HG02973 (cell line): ENCODE measurements around the gene CPXM2.

Experiments
- ATAC-seq: cut with Tn5 transposase; IDR thresholded peaks from one replicate; pipeline ENCODE4 v1.9.1; 2021; ENCODE audit warnings: moderate library complexity; ENCODE audit not compliant: unreplicated experiment

Gene CPXM2

DNA sequence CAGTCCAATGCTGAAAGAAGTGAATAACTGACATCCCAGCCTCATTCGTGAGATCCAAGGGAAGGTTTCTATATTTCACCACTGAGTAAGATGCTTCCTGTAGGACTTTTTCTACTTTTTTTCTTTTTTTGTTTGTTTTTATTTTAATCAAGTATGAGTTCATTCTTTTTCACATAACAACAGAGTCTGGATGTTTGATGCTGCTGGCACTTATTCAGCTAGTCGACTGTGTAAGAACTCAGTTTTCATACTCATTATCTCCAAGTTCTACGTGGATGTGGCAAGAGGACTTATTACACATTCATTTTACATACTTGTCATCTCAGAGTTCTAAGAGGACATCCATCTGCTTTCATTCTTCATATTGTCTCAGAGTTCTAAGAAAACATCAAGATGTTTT is 86.9 kb downstream of the CPXM2 start:
- no peak for ATAC-seq

DNA sequence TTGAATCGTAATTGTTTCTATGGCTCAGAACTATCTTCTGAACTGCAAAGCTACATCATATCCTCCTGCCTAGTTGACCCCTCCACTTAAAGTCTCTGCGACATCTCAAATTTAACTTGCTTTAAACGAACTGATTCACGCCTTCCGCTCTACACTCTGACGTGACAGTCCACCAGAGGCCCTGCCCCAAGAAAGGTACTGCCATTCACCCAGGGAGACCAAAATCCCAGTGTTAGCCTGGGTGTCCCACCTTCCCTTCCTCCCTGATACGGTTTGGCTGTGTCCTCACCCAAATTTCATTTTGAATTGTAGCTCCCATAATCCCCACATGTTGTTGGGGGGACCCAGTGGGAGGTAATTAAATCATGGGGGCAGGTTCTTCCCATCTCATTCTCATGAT is 90.8 kb downstream of the CPXM2 start:
- no peak for ATAC-seq

- ATAC-seq, result no peak
These were observed 91.3 kb downstream of the CPXM2 start for GRCh38 chr10:123800289-123800688.

DNA sequence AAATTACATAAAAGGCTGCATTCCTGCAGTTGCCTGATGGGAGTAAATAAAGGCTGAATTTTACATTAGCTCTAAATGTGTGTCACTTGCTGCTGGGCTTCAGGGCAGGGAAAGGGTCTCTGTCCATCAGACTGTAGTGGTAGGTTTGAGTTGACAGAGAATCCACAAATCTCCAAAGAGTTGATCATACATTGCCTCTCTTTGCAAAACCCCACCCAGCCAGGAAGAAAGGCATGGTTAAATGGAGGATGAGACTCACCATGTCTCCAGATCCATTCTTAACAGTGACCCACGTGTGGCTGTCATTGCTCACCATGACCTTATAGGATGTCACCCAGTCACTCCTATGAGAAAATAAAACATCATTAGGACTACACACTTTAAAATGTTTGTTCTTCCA is 92.8 kb downstream of the CPXM2 start:
- ATAC-seq, result no peak

- ATAC-seq, result no peak
These were observed 93.8 kb downstream of the CPXM2 start for GRCh38 chr10:123797813-123798212.

DNA sequence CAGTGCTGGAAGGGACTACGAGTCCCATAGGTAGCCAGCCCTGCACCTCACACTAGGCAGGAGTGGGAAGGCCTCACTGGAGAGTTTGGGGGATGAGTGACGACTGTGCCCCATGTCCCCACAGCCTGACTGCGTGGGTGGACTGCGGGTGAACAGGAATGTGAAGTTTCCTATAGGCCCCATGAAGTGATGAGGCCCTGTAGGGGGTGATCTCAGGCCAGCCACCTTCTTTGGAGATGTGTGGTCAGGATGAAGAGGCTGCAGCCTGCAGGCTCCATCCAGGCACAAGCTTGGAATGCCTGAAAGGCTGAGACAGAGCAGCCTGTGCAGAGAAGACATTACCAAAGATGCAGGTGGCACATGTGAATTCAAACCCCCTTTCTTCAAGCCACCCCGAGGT is 94.9 kb downstream of the CPXM2 start:
- ATAC-seq, result no peak

DNA sequence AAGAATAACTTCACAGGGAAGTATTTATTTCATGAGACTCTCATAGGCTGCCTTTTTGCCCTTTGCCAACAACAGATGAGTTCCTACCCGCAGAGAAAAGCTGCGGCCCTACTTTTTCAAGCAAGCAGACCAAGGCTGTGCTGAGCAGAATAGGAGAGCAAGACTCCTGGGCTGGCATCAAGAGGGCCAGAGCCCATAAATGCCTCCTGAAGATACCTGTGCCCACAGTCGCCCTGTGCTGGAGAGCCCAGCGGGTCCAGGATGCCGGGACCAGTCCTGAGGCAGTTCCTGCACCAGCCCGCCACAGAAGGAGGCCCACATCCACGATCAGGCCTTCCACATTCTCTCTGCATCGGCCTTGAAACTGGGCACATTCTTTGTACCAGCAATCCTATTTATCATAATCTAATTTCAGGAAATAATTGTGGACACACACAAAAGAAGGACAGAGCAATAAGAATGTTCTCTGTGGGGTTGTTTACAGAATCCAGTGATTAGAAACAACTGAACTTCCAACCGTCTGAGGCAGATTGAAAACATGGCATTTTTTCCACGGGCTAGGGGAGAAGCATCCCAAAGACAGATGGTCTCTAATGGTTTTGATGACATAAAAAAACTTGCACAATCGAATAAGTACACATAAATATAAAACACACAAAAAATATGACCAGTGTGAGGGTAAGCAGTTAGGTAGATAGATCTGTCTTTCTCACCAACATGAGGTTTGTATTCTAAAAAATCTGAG is 95.6 kb downstream of the CPXM2 start:
- ATAC-seq, result no peak

- no peak for ATAC-seq
These were observed 96.3 kb downstream of the CPXM2 start for GRCh38 chr10:123795196-123795780.

GRCh38 chr10:123792248-123792978 is 99.2 kb downstream of the CPXM2 start:
- no peak for ATAC-seq

DNA sequence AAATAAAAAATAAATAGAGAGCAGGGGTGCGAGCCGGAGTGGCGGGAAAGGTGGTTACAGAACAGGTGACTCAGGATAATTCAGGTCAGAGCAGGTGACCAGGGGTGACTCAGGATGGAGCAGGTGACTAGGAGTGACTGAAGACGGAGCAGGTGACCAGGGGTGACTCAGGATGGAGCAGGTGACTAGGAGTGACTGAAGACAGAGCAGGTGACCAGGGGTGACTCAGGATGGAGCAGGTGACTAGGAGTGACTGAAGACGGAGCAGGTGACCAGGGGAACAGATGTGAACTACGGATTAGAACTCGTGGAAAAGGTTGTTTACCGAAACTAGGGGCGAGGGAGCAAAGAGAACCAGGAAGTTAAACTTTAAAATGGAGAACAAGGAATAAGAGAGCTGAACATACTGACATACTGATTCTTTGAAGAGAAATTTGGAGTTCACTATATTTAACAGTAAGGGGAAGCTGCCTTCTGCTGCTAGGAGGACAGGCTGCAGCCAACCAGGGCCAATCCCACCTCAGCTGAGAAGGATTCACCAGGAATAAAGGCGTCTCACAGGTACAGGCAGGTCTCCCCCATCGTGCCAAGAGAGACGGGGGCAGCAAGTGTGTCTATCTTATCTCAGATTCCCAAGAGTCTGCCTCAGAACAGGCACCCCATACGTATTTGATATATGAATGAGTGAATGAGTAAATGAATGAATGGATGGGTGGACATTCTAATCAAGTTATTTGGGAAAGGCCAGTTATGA is 101.3 kb downstream of the CPXM2 start:
- ATAC-seq, result no peak

DNA sequence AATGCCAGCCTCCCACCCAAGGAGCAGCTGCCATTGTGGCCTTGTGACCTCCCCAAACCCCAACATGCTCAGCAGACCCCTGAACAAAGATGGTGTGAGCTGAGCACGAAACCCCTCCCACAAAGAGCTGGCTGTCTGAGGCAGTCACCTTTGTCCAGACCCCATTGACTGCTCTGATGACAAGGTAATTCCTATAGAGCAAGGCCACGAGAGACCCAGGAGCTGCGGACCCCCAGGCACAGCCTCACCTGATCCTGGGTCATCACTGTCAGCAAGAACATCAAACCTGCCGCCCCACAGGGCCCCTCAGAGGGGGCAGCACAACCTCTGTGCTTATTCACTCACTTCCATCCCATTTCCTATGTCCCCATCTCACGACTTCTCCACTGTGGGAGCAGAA is 102.6 kb downstream of the CPXM2 start:
- ATAC-seq, result no peak

DNA sequence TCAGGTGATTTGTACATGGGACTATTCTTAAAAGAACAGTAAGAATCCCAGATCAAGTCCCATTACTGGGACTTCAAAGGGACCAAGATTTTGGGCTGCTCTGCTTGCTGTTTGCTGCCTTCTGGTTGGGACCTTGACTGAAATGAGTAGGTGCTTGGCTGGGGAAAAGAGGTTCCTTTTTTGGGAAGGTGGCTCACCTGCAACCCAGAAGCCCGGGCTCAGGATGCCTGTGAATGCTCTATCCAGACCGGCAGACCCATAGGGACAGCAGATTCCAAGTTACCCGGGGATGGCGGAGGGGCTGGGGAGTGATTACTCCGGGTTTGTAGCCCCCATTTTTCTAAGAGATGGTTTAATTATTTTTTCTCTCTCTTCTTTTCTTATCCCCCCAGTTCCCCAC is 104.0 kb downstream of the CPXM2 start:
- ATAC-seq, result no peak

DNA sequence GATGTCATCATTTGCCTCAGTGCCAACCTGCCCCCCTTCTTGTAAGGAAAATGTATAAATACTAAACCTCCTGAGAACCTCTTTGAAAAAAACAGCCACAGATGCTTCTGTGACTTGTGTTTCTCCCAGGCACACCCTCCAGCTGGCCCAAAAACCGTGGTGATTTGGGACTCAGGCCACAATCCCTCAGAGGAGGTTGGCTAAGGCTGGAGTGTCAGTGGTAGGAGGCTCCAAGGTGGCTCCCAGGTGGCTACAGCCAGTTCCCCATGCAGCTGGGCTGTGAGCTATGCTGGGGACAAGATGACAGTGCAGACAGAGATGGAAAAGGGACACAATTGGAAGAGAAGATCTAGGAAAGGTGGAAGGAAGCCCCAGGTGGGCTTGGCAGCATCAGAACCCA is 104.7 kb downstream of the CPXM2 start:
- no peak for ATAC-seq

- no peak for ATAC-seq
These were observed 105.3 kb downstream of the CPXM2 start for GRCh38 chr10:123786306-123786705.

DNA sequence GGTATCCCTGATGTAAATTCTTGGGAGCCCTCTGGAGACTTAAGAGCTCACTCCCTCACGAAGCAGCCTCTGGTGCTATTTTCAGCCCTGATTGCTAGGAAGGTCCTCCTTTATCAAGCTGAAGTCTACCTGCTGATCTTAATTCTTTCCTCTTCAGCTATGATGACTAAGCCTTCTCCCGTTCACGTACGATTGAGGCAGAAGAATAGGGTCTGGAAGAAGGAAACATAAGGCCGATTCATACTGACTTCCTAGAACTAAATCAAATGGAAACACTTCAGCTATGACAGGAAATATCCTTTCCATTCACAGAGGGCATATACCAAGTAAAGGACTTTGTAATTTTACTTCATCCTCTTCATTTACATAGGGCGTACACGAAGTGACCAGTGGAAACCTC is 107.0 kb downstream of the CPXM2 start:
- ATAC-seq, result no peak

- no peak for ATAC-seq
These were observed 107.4 kb downstream of the CPXM2 start for GRCh38 chr10:123784216-123784615.

DNA sequence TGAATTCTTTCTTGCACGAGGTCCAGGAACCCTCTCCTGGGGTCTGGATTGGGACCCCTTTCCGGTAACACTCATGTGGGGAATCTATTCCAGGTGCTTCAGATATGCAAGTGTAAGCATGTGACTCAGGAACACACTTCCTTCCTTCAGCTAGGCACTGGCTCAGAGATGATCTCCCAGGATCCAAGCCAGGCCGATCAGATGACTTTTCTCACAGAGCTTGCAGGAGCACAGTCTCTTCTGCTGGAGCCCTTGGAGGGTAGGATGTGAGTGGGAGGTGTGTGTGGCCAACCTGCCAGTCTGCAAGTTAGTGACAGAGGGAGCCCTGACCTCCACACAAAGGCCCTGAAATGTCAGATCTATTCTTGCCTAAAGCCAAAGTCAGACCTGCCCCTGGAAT is 108.3 kb downstream of the CPXM2 start:
- no peak for ATAC-seq

- ATAC-seq, result no peak
These were observed 109.1 kb downstream of the CPXM2 start for GRCh38 chr10:123782549-123782948.

GRCh38 chr10:123781956-123782500 is 109.6 kb downstream of the CPXM2 start:
- no peak for ATAC-seq

GRCh38 chr10:123781324-123781900 is 110.2 kb downstream of the CPXM2 start:
- no peak for ATAC-seq
